ENCODE data around the gene NTSR1. TPM values are rescaled to one million over a fixed set of nuclear protein-coding genes. Genes with fewer than 3 reads are reported as not detected.

The NTSR1 gene
- total and polyA plus RNA-seq, 4 donors = 0.03 to 0.33 (median 0.08) TPM; not detected in 1

- no peaks in the 10 kb centered on the region for H3K36me3 ChIP-seq (ENCODE audit: control insufficient read depth in 4 of 4, insufficient read depth in 3 of 4, low read depth in 1 of 4, low read length in 3 of 4)
- H3K9me3 ChIP-seq (ENCODE audit: control insufficient read depth in 4 of 4, low read length in 3 of 4) = no peaks in the 10 kb centered on the region
- no peak overlapping the region for H3K9ac ChIP-seq (ENCODE audit: low read depth in 1 of 2, low read length in 2 of 2)
- no peak for DNase-seq (ENCODE audit: low spot score)
- H3K27me3 ChIP-seq (ENCODE audit: control insufficient read depth in 4 of 4, insufficient read depth in 4 of 4, low read length in 3 of 4) = no peaks in the 10 kb centered on the region
- H3K27ac ChIP-seq (ENCODE audit: low read depth in 1 of 2, low read length in 2 of 2) = no peak overlapping the region
- H3K4me3 ChIP-seq (ENCODE audit: low read depth in 1 of 3, low read length in 3 of 3) = no peak overlapping the region
- TF ChIP-seq RXRA (IDR thresholded peaks at IDR 0.05) (no peak), RAD21 (IDR thresholded peaks at IDR 0.05) (no peak), HNF4A (conservative IDR thresholded peaks at IDR 0.05) (no peak), FOXA1 (IDR thresholded peaks at IDR 0.05) (no peak), ATF3 (IDR thresholded peaks at IDR 0.05) (no peak), REST (IDR thresholded peaks at IDR 0.05) (no peak), CTCF (IDR thresholded peaks at IDR 0.05; ENCODE audit: low read depth, low read length, missing input control) (no peak), FOXA2 (IDR thresholded peaks at IDR 0.05) (no peak), SP1 (IDR thresholded peaks at IDR 0.05) (no peak), HNF4G (IDR thresholded peaks at IDR 0.05) (no peak), MAX (IDR thresholded peaks at IDR 0.05) (no peak), EGR1 (IDR thresholded peaks at IDR 0.05; ENCODE audit: low read depth in 2 of 2) (no peak), TAF1 (conservative IDR thresholded peaks at IDR 0.05) (no peak), YY1 (IDR thresholded peaks at IDR 0.05) (no peak), NR2F2 (IDR thresholded peaks at IDR 0.05) (no peak), JUND (IDR thresholded peaks at IDR 0.05) (no peak)
- peaks cover 0 to 5% (median 2%) of the 10 kb centered on the region in 4 donors for H3K4me1 ChIP-seq (ENCODE audit: control insufficient read depth in 4 of 4, insufficient read depth in 4 of 4, low read length in 3 of 4)
- 89% methylated on average over 1 of the region's 1 CpG for whole genome bisulfite sequencing
Measured at GRCh38 chr20:62754991-62755356, 46.3 kb downstream of the NTSR1 start.

GRCh38 chr20:62755817-62756724 lies 47.4 kb downstream of the NTSR1 start:
- Histone ChIP-seq H3K9me3 (ENCODE audit: control insufficient read depth in 4 of 4, low read length in 3 of 4) (no peaks in the 10 kb centered on the region), H3K4me3 (ENCODE audit: low read depth in 1 of 3, low read length in 3 of 3) (no peak overlapping the region), H3K27ac (ENCODE audit: low read depth in 1 of 2, low read length in 2 of 2) (no peak overlapping the region), H3K4me1 (ENCODE audit: control insufficient read depth in 4 of 4, insufficient read depth in 4 of 4, low read length in 3 of 4) (peaks cover 0 to 5% (median 2%) of the 10 kb centered on the region in 4 donors), H3K9ac (ENCODE audit: low read depth in 1 of 2, low read length in 2 of 2) (no peak overlapping the region), H3K27me3 (ENCODE audit: control insufficient read depth in 4 of 4, insufficient read depth in 4 of 4, low read length in 3 of 4) (no peaks in the 10 kb centered on the region), H3K36me3 (ENCODE audit: control insufficient read depth in 4 of 4, insufficient read depth in 3 of 4, low read depth in 1 of 4, low read length in 3 of 4) (no peaks in the 10 kb centered on the region)
- WGBS = 48% methylated on average over 10 of the region's 10 CpGs
- no peak for TF ChIP-seq RXRA (IDR thresholded peaks at IDR 0.05)
- no peak for TF ChIP-seq YY1 (IDR thresholded peaks at IDR 0.05)
- TF ChIP-seq CTCF (IDR thresholded peaks at IDR 0.05; ENCODE audit: low read depth, low read length, missing input control) = no peak
- no peak for TF ChIP-seq FOXA1 (IDR thresholded peaks at IDR 0.05)
- no peak for TF ChIP-seq HNF4G (IDR thresholded peaks at IDR 0.05)
- no peak for TF ChIP-seq RAD21 (IDR thresholded peaks at IDR 0.05)
- TF ChIP-seq HNF4A (conservative IDR thresholded peaks at IDR 0.05) = no peak
- TF ChIP-seq GABPA (IDR thresholded peaks at IDR 0.05 in 1 of 2, conservative IDR thresholded peaks at IDR 0.05 in 1 of 2) = no peak
- TF ChIP-seq NR2F2 (IDR thresholded peaks at IDR 0.05) = no peak
- TF ChIP-seq ATF3 (IDR thresholded peaks at IDR 0.05) = no peak
- TF ChIP-seq FOXA2 (IDR thresholded peaks at IDR 0.05) = no peak
- no peak for TF ChIP-seq SP1 (IDR thresholded peaks at IDR 0.05)
- TF ChIP-seq TAF1 (conservative IDR thresholded peaks at IDR 0.05) = no peak
- TF ChIP-seq JUND (IDR thresholded peaks at IDR 0.05) = no peak
- no peak for TF ChIP-seq MAX (IDR thresholded peaks at IDR 0.05)
- no peak for DNase-seq (ENCODE audit: low spot score)
